Hepatocyte (in vitro differentiated cells): ENCODE measurements around the gene MDFI. TPM values are rescaled to one million over a fixed set of nuclear protein-coding genes. Genes with fewer than 3 reads are reported as not detected.
"Not testable (repeated sequence)": the region's sequence is repeated elsewhere in the genome, so short reads cannot be mapped to it uniquely, and the experiment has no call there.

Experiments
- DNase-seq: peaks from one replicate; pipeline ENCODE4 v3.0.0-alpha.2; 2016; ENCODE audit warnings: low spot score
- H2AFZ ChIP-seq: fragments of 200-600 bp; sonication (generic); 2 replicates; pipeline ENCODE4 v1.6.0; 2016; ENCODE audit warnings: antibody characterized with exemption, mild to moderate bottlenecking
- H3K27ac ChIP-seq: fragments of 200-600 bp; sonication (generic); 2 replicates; pipeline ENCODE4 v1.5.1; 2016; ENCODE audit warnings: mild to moderate bottlenecking
- H3K27me3 ChIP-seq: fragments of 200-600 bp; sonication (generic); 2 replicates; pipeline ENCODE4 v1.6.1; 2016
- H3K36me3 ChIP-seq: fragments of 200-600 bp; sonication (generic); replicated peaks from 2 replicates; pipeline ENCODE4 v1.5.1; 2016; ENCODE audit warnings: low read depth; ENCODE audit not compliant: insufficient read depth
- H3K4me1 ChIP-seq: fragments of 200-600 bp; sonication (generic); 2 replicates; pipeline ENCODE4 v1.5.1; 2016; ENCODE audit warnings: mild to moderate bottlenecking, moderate library complexity; ENCODE audit not compliant: insufficient read depth
- H3K4me2 ChIP-seq: fragments of 200-600 bp; sonication (generic); 2 replicates; pipeline ENCODE4 v1.6.0; 2016
- H3K4me3 ChIP-seq: fragments of 200-600 bp; sonication (generic); 2 replicates; pipeline ENCODE4 v1.5.1; 2016; ENCODE audit warnings: mild to moderate bottlenecking
- H3K79me2 ChIP-seq: fragments of 200-600 bp; sonication (generic); 2 replicates; pipeline ENCODE4 v1.6.0; 2017; ENCODE audit warnings: mild to moderate bottlenecking
- H3K9me2 ChIP-seq: fragments of 200-600 bp; sonication (generic); replicated peaks from 2 replicates; pipeline ENCODE4 v1.6.0; 2017; ENCODE audit warnings: mild to moderate bottlenecking; ENCODE audit not compliant: insufficient read depth
- H3K9me3 ChIP-seq: fragments of 200-600 bp; sonication (generic); 2 replicates; pipeline ENCODE4 v1.5.1; 2016; ENCODE audit warnings: low read depth, mild to moderate bottlenecking
- H4K20me1 ChIP-seq: fragments of 200-600 bp; sonication (generic); 2 replicates; pipeline ENCODE4 v1.6.0; 2016; ENCODE audit warnings: mild to moderate bottlenecking; ENCODE audit not compliant: insufficient read depth, poor library complexity, severe bottlenecking
- CTCF ChIP-seq: fragments of 200-600 bp; sonication (generic); IDR thresholded peaks from 2 replicates; pipeline ENCODE4 v1.5.1; 2016; ENCODE audit warnings: antibody characterized with exemption, mild to moderate bottlenecking; ENCODE audit not compliant: poor library complexity
- EZH2 ChIP-seq: fragments of 200-600 bp; sonication (generic); IDR thresholded peaks from 2 replicates; pipeline ENCODE4 v1.6.1; 2016; ENCODE audit warnings: antibody characterized with exemption, mild to moderate bottlenecking, borderline replicate concordance
- EZH2phosphoT487 ChIP-seq: fragments of 200-600 bp; sonication (generic); IDR thresholded peaks from one replicate; pipeline ENCODE4 v1.6.1; 2018; ENCODE audit warnings: antibody characterized with exemption, mild to moderate bottlenecking, low read depth, moderate library complexity; ENCODE audit not compliant: unreplicated experiment, severe bottlenecking
- WGBS: methylation state at CpG from one replicate; pipeline ENCODE4 v1.1.6; 2016; ENCODE audit warnings: low lambda C conversion rate; ENCODE audit errors: missing lambda C conversion rate; 5-methylcytosine and 5-hydroxymethylcytosine counted together
- polyA plus RNA-seq: library from polyadenylated mRNA; unstranded; fragments of >200 nt; fragmentation: Nextera tagmentation; extraction: Ambion mirVana; gene quantifications from 2 replicates; pipeline ENCODE4 v1.2.1, GENCODE V29; 2016
- total RNA-seq: library from RNA; depleted of rRNA; stranded (reverse); fragments of >200 nt; gene quantifications from 2 replicates; pipeline ENCODE4 v1.2.3, GENCODE V29; 2014

Gene MDFI
- total and polyA plus RNA-seq, 2 experiments from 2014 or later = 45.2 to 106 TPM

- no peaks in the 10 kb centered on the region for H4K20me1 ChIP-seq
- peaks cover 4% of the 10 kb centered on the region for H3K9me3 ChIP-seq
- no peaks in the 10 kb centered on the region for H3K4me1 ChIP-seq
- DNase-seq = no peak
- H3K4me3 ChIP-seq = no peak overlapping the region
- 77% methylated on average over 7 of the region's 7 CpGs for WGBS
- H3K27ac ChIP-seq = no peak overlapping the region
- TF ChIP-seq CTCF (no peak), EZH2phosphoT487 (no peak), EZH2 (no peak)
- H3K79me2 ChIP-seq = no peaks in the 10 kb centered on the region
- no peaks in the 10 kb centered on the region for H3K9me2 ChIP-seq
- H3K36me3 ChIP-seq = no peaks in the 10 kb centered on the region
- H3K4me2 ChIP-seq = no peak overlapping the region
- H2AFZ ChIP-seq = no peak overlapping the region
- no peaks in the 10 kb centered on the region for H3K27me3 ChIP-seq
These were observed 23.0 kb upstream of the MDFI start for GRCh38 chr6:41615311-41615710.

- Histone ChIP-seq H3K79me2 (no peaks in the 10 kb centered on the region), H3K27ac (no peak overlapping the region), H3K27me3 (no peaks in the 10 kb centered on the region), H3K9me2 (no peaks in the 10 kb centered on the region), H3K4me3 (no peak overlapping the region), H2AFZ (no peak overlapping the region), H3K36me3 (no peaks in the 10 kb centered on the region), H3K4me2 (no peak overlapping the region), H3K9me3 (no peaks in the 10 kb centered on the region), H4K20me1 (no peaks in the 10 kb centered on the region), H3K4me1 (peaks cover 12% of the 10 kb centered on the region)
- DNase-seq = no peak
- WGBS = 70% methylated on average over 3 of the region's 3 CpGs
- TF ChIP-seq CTCF (no peak), EZH2phosphoT487 (no peak), EZH2 (no peak)
These were observed 19.7 kb upstream of the MDFI start for GRCh38 chr6:41618598-41618997.

GRCh38 chr6:41619193-41619592 is 19.1 kb upstream of the MDFI start:
- 90% methylated on average over 4 of the region's 4 CpGs for WGBS
- DNase-seq, H3K9me3 ChIP-seq, H3K9me2 ChIP-seq, H4K20me1 ChIP-seq, H2AFZ ChIP-seq, H3K27me3 ChIP-seq, H3K4me2 ChIP-seq, H3K36me3 ChIP-seq, H3K27ac ChIP-seq, H3K4me3 ChIP-seq, H3K79me2 ChIP-seq: not testable (repeated sequence)
- H3K4me1 ChIP-seq = peaks cover 12% of the 10 kb centered on the region

- no peak overlapping the region for H3K4me3 ChIP-seq
- no peaks in the 10 kb centered on the region for H3K36me3 ChIP-seq
- no peaks in the 10 kb centered on the region for H4K20me1 ChIP-seq
- no peaks in the 10 kb centered on the region for H3K27me3 ChIP-seq
- H3K27ac ChIP-seq = no peak overlapping the region
- no peak overlapping the region for H3K4me2 ChIP-seq
- no peak for DNase-seq
- no peaks in the 10 kb centered on the region for H3K79me2 ChIP-seq
- no peak for TF ChIP-seq EZH2phosphoT487
- TF ChIP-seq CTCF = no peak
- TF ChIP-seq EZH2 = no peak
- peaks cover 23% of the 10 kb centered on the region for H3K4me1 ChIP-seq
- H3K9me3 ChIP-seq = no peaks in the 10 kb centered on the region
- no peak overlapping the region for H2AFZ ChIP-seq
- no peaks in the 10 kb centered on the region for H3K9me2 ChIP-seq
These were observed 16.9 kb upstream of the MDFI start for GRCh38 chr6:41621367-41621766.
